ENCODE data around the gene WDPCP. TPM values are rescaled to one million over a fixed set of nuclear protein-coding genes. Genes with fewer than 3 reads are reported as not detected.

WDPCP gene
- total and polyA plus RNA-seq, 4 donors, result 1.1 to 7.6 (median 2.7) TPM

GRCh38 chr2:63272560-63272959 is 315.7 kb downstream of the WDPCP start:
- Histone ChIP-seq H3K9me3 (ENCODE audit: control insufficient read depth in 4 of 4, low read length in 3 of 4) (no peaks in the 10 kb centered on the region), H3K4me1 (ENCODE audit: control insufficient read depth in 4 of 4, insufficient read depth in 4 of 4, low read length in 3 of 4) (no peaks in the 10 kb centered on the region), H3K4me3 (ENCODE audit: low read depth in 1 of 3, low read length in 3 of 3) (no peak overlapping the region), H3K27me3 (ENCODE audit: control insufficient read depth in 4 of 4, insufficient read depth in 4 of 4, low read length in 3 of 4) (no peaks in the 10 kb centered on the region), H3K27ac (ENCODE audit: low read depth in 1 of 2, low read length in 2 of 2) (no peak overlapping the region), H3K9ac (ENCODE audit: low read depth in 1 of 2, low read length in 2 of 2) (no peak overlapping the region), H3K36me3 (ENCODE audit: control insufficient read depth in 4 of 4, insufficient read depth in 3 of 4, low read depth in 1 of 4, low read length in 3 of 4) (no peaks in the 10 kb centered on the region)
- DNase-seq (ENCODE audit: low spot score), result no peak
- 90% methylated on average over 4 of the region's 4 CpGs for WGBS
- no peak for TF ChIP-seq NR2F2 (IDR thresholded peaks at IDR 0.05)
- TF ChIP-seq ATF3 (IDR thresholded peaks at IDR 0.05), result no peak
- no peak for TF ChIP-seq EGR1 (IDR thresholded peaks at IDR 0.05; ENCODE audit: low read depth in 2 of 2)
- no peak for TF ChIP-seq HNF4G (IDR thresholded peaks at IDR 0.05)
- no peak for TF ChIP-seq FOXA1 (IDR thresholded peaks at IDR 0.05)
- TF ChIP-seq MAX (IDR thresholded peaks at IDR 0.05), result no peak
- TF ChIP-seq RXRA (IDR thresholded peaks at IDR 0.05), result no peak
- TF ChIP-seq RAD21 (IDR thresholded peaks at IDR 0.05), result no peak
- no peak for TF ChIP-seq SP1 (IDR thresholded peaks at IDR 0.05)
- TF ChIP-seq FOXA2 (IDR thresholded peaks at IDR 0.05), result no peak
- no peak for TF ChIP-seq YY1 (IDR thresholded peaks at IDR 0.05)
- no peak for TF ChIP-seq TAF1 (conservative IDR thresholded peaks at IDR 0.05)
- no peak for TF ChIP-seq JUND (IDR thresholded peaks at IDR 0.05)
- TF ChIP-seq CTCF (IDR thresholded peaks at IDR 0.05; ENCODE audit: low read depth, low read length, missing input control), result no peak

GRCh38 chr2:63270717-63271116 is 317.6 kb downstream of the WDPCP start:
- no peak overlapping the region for H3K9ac ChIP-seq (ENCODE audit: low read depth in 1 of 2, low read length in 2 of 2)
- WGBS, result 95% methylated on average over 3 of the region's 3 CpGs
- H3K9me3 ChIP-seq (ENCODE audit: control insufficient read depth in 4 of 4, low read length in 3 of 4), result no peaks in the 10 kb centered on the region
- H3K4me1 ChIP-seq (ENCODE audit: control insufficient read depth in 4 of 4, insufficient read depth in 4 of 4, low read length in 3 of 4), result no peaks in the 10 kb centered on the region
- no peak for TF ChIP-seq FOXA2 (IDR thresholded peaks at IDR 0.05)
- TF ChIP-seq FOXA1 (IDR thresholded peaks at IDR 0.05), result no peak
- DNase-seq (ENCODE audit: low spot score), result no peak
- no peaks in the 10 kb centered on the region for H3K27me3 ChIP-seq (ENCODE audit: control insufficient read depth in 4 of 4, insufficient read depth in 4 of 4, low read length in 3 of 4)
- no peaks in the 10 kb centered on the region for H3K36me3 ChIP-seq (ENCODE audit: control insufficient read depth in 4 of 4, insufficient read depth in 3 of 4, low read depth in 1 of 4, low read length in 3 of 4)
- H3K27ac ChIP-seq (ENCODE audit: low read depth in 1 of 2, low read length in 2 of 2), result no peak overlapping the region
- H3K4me3 ChIP-seq (ENCODE audit: low read depth in 1 of 3, low read length in 3 of 3), result no peak overlapping the region

GRCh38 chr2:63268946-63269345 is 319.3 kb downstream of the WDPCP start:
- DNase-seq (ENCODE audit: low spot score), result no peak
- TF ChIP-seq GABPA (IDR thresholded peaks at IDR 0.05 in 1 of 2, conservative IDR thresholded peaks at IDR 0.05 in 1 of 2), result no peak

More at GRCh38 chr2:63268946-63269345, 319.3 kb downstream of the WDPCP start:
- H3K36me3 ChIP-seq (ENCODE audit: control insufficient read depth in 4 of 4, insufficient read depth in 3 of 4, low read depth in 1 of 4, low read length in 3 of 4), result no peaks in the 10 kb centered on the region
- no peaks in the 10 kb centered on the region for H3K4me1 ChIP-seq (ENCODE audit: control insufficient read depth in 4 of 4, insufficient read depth in 4 of 4, low read length in 3 of 4)
- H3K27ac ChIP-seq (ENCODE audit: low read depth in 1 of 2, low read length in 2 of 2), result no peak overlapping the region
- H3K9ac ChIP-seq (ENCODE audit: low read depth in 1 of 2, low read length in 2 of 2), result no peak overlapping the region
- no peaks in the 10 kb centered on the region for H3K27me3 ChIP-seq (ENCODE audit: control insufficient read depth in 4 of 4, insufficient read depth in 4 of 4, low read length in 3 of 4)
- H3K4me3 ChIP-seq (ENCODE audit: low read depth in 1 of 3, low read length in 3 of 3), result no peak overlapping the region
- no peaks in the 10 kb centered on the region for H3K9me3 ChIP-seq (ENCODE audit: control insufficient read depth in 4 of 4, low read length in 3 of 4)
